NCI-H146 treated with DMSO at 0.1 percent for 48 hours (cell line): ENCODE results near the gene ZSCAN26.

Source experiments
- DNase-seq: peaks from one replicate; lab custom pipeline; 2025; ENCODE audit not compliant: unreplicated experiment; lab: John Stamatoyannopoulos, UW

The ZSCAN26 gene

DNA sequence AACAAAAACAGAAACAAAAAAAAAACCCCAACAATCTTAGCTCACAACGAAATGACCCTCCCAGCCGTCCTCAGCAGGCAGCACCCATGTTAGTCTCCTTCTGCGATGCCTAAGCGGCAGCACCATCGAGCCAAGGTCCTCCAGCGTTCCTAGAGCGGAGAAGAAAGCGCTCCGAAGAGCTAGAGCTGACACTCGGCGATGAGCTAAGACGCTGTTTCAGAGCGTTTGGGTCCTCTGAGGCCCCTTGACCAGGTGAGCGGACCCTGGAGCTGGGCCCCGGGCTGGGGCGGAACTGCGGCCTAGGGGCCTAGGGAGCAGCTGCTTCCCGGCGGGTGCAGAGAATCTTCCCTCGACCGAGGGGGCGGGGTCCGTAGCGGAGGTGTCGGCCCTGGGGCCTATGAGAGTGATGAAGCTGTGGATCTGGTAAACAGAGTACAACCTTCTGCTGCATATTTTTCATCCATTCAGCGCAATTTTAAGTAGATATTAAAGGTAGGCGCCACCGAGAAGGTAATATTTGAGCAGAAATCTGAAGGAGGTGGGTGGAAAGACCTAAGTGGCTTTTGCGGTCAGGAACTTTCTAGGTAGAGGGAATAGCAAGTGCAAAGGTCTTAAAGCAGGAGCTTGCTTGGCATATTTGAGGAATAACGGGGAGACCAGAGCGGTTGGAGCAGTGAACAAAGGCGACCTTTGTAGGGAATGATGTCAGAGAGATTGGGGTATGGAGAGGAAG is at the start of gene ZSCAN26:
Gene ZSCAN26, plus strand, starts transcription at position 182 of the 733 bp plus-strand sequence. CDS start 4,777 bp downstream, outside the sequence.
- DNase-seq = peak; percentile 62

DNA sequence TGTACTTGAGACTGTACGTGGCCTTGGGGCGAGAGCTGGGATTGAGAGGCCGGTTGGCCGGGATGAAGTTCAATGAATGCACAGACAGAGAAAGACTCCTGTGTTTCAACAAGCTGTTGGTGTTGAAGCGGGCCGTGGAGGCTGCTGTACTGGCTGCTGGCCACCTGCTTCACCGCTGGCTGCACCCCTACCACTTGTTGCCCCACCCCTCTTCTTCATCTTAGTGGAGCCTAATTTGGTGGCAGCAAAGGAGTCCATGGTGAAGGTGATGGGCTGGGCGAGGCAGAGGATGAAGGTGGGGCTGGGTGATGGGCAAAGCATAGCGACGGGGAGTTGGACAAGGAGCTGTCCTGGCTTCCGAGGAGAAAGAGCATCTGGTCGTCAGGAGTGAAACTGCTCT is 49.1 kb upstream of the ZSCAN26 start:
- DNase-seq = no peak

DNA sequence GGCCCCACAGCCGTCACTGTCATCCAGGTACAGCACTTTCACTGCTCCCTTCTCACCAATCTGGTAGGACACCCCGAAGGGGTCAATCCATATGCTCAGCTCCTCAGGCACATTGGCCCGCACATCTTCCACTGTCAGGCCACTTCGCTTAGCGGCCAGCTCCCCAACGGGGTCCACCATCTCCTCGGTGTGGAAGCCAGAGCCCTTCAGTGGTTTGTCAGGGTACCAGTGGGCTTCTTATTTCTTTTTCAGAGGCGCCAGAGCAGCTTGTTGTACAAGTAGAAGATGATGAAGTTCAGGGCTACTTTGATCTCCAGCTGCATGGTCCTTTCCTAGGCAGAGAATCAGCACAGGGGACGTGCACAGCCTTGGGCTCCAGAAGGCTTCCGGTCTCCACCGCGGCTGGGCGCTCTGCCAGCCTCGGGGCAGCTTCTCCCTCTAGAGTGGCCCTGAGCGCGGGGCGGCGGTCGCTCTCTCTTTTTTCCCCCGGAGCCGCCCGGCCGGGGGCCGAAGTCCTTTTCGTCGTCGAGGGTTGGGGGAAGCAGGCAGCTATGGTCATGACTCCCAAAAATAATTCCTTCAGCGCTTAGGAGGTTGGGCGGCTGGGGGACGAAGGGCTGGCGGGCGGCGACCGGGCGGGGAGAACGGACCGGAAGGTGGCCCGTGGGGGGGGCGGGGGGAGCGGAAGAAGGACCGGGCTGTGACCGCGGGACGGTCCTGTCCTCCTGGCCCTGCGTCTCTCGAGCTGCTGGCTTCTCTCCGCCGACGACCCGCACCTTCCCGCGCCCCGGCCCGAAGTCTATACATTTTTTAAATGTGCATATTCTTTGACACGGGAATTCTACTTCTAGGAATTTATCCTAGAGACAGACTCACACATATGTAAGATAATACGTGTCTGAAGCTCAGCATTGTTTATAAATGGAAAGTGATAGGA is 48.4 kb upstream of the ZSCAN26 start:
- peak; percentile 74 for DNase-seq

DNA sequence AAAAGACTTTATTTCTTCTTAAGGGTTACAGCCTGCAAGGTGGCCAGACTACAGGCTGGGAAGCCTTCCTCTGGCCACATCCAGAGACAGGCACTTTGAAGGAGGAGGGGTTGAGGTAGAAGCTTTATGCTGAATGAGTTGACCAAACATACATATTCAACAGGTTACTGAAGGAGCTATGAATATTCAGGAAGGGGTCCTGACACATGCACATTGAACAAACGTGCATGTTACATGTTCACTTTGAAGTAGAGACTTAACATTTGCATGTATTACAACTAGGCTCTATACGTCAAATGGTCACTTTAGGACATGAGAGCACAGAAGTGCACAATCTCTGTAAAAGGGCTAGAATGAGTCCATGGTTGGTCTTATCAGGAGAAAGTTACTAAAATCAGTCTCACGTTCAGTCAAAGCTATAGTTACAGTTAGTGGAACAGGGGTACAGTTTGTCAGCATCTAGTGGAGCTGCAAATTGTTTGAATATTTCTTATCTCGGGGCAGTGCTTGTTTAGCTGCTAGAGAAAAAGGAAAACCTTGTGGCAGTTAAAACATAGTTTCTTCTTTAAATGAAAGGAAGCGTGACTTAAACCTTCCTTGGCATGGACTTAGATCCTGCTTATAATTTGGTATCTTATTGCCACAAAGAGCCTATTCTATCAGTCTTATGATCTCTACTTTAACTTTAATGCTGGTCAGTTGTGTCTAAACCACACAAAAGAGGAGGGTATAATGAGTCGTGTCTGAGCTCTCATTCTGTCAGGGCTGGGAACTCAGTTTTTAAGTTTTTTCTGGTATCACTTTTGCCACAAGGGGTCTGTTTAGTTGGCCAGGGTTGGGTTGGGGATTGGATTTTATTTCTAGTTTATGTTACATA is 46.4 kb upstream of the ZSCAN26 start:
- no peak for DNase-seq

DNA sequence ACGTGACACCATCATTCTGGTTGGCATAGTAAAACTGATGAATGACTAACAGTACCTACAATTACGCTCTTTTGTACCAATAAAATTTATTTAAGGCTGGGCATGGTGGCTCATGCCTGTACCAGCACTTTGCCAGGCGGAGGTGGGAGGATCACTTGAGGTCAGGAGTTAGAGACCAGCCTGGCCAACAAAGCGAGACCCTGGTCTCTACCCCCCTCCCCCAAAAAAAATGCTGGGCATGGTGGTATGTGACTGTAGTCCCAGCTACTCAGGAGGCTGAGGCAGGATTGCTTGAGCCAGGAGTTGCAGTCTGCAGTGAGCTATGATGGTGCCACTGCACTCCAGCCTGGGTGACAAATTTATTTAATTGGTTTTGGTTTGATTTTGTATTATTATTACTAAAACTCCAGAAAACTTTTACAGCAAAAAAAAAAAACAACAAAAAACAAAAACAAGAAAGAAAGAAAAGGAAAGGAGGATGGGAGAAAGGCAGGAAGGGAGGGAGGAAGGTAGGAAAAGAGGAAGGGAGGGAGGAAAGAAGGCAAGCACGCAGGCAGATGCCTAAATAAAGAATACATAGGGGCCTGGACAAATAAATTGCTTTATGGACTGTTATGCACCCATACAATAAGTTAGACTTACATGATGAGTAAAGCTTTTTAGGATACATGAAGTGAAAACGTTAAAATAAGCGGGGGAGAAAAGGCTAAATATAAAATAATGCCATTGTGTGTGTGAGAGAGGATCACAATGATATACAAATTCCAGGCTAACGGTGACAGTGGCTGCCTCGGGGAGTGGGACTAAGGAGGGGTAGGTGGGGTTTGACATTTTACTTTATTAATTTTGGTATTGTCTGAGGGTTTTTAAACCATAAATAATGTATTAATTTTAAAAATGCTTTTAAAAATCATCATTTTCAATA is 42.5 kb upstream of the ZSCAN26 start:
- no peak for DNase-seq

DNA sequence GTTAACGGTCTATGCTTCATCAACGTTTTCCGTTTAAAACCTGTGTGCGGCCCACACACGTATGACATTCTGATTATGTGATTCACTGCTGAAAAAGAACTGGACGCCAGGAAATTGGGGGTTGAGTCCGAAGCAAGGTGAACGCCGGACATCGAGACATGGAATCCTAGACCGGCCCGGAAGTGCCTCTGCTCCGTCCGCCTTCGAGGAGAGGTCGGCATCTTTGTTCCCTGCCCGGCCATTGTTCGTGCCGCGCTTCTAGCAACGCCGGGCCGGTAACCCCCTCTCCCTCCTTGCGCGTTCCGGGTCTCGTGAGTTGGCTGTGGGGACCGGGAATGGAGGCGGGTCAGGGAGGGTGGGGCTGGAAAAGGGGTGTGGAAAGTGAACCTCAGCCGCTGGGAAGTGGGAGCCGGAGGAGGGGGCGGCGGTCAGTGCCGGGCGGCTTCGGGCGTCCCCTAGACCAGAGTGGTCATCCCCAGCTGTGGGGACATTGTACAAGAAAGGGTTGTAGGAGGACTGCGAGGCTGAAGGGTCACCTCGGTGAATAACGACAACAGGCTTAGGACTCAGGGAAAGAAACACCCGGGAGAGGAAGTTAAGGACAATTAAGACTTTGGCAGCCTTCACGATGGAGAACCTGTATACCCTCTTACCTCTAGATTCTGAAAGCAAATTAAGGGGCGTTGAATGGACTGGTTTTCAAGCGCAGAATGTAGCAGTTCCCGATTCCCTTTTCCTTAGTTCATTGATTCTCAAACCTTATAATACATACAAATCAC is 41.7 kb upstream of the ZSCAN26 start, which contains the start of gene ZSCAN9:
Gene ZSCAN9, plus strand, starts transcription at position 220 of the 779 bp plus-strand sequence. CDS start 1,810 bp downstream, outside the sequence.
- DNase-seq = peak; percentile 86

DNA sequence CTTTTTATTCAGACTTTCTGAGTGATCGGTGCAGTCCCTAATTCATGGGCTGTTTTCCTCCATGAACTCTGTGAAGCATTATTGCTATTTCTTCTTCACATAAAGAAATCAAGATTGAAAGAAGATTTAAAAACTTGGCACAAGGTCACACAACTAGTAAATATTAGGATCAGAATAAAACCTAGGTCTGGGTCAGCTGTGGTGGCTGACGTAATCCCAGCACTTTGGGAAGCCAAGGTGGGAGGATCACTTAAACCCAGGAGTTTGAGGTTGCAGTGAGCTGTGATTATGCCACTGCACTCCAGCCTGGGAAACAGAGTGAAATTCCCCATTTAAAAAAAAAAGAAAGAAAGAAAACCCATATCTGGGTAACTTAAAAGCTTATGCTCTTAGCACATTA is 40.5 kb upstream of the ZSCAN26 start:
- no peak for DNase-seq

DNA sequence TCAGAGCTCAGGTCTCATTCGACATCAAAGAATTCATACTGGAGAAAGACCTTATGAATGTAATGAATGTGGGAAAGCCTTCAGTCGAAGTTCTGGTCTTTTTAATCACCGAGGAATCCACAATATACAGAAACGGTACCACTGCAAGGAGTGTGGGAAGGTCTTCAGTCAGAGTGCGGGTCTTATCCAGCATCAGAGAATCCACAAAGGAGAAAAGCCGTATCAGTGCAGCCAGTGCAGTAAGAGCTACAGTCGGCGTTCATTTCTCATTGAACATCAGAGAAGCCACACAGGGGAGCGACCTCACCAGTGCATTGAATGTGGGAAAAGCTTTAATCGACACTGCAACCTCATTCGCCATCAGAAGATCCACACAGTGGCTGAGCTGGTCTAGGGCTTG is 34.2 kb upstream of the ZSCAN26 start:
- DNase-seq = no peak

DNA sequence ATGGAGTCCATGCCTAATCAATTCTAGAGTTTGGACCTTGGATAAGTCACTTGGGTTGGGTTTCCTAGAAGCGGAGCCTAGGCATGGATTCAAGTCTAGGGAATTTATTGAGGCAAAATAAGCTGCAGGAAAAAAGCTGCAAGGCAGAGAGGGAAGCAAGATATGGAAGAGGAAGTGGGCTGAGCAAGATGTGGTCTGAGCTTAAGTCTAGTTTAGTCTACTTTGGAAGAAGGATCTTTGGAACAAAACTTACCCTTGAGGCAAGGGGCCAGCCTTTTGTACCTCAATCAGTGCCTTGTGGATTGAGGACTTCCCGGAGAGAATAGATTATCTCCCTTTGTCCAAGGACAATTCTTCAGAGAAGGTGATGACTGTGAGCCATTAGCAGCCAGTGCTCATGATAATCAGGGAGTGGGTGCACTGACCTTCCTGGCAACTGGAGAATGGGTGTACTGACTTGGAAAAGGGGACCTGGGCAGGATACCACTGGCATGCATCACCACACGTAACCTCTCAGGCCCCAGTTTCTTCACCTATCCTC is 31.0 kb upstream of the ZSCAN26 start:
- no peak for DNase-seq

DNA sequence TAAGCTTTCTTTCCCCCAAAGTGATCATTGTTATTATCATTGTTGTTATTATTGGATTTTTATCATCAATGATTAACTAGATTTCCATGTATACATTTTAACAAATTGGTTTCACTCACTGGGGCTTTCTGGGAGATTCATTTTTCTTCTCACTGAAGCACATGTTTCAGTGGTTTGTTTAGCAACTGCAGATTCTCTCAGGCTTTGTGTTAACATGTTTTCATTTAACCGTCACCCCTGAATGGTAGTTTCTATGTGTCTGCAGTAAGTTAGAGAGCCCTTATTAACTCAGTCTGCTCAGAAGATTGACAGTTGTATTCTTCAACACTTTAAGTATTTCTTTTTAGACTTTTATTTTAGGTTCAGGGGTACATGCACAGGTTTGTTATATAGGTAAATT is 27.3 kb upstream of the ZSCAN26 start:
- DNase-seq = no peak

DNA sequence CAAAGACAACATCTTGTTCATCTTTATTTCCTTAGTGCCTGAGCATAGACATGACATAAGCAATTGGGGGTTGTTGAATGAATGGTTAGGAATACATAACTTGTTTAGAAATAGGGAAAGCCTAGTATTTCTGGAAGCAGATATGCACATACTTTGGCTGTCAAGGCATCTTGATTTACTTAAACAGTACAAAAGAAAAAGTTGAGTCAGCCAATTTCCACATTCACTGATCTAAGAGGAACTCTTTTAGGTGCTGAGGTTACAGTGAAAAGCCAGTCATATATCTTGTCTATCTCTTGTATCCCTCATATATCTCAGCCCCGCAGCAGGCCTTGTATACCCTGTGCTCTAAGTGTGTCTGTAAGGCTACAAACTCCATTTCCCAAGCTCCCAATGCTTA is 26.5 kb upstream of the ZSCAN26 start:
- DNase-seq = no peak

DNA sequence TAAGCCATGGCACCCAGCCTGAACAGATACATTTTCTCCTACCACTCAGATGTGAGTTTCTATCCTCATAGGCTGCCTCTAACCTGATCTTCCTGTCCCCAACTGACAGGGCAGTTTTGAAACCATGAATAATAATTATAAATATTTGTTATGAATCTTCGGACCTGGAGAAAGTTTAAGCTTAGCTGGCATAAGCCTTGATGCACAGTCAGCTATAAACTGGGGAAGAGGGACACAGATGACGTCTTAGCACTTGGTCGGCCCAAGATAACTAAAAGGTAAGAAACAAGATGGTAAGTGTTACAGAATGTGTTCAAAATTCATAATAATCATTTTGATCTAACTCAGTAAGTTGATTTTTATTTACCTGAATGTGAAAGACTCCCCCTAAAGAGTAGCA is 23.0 kb upstream of the ZSCAN26 start:
- DNase-seq = no peak

DNA sequence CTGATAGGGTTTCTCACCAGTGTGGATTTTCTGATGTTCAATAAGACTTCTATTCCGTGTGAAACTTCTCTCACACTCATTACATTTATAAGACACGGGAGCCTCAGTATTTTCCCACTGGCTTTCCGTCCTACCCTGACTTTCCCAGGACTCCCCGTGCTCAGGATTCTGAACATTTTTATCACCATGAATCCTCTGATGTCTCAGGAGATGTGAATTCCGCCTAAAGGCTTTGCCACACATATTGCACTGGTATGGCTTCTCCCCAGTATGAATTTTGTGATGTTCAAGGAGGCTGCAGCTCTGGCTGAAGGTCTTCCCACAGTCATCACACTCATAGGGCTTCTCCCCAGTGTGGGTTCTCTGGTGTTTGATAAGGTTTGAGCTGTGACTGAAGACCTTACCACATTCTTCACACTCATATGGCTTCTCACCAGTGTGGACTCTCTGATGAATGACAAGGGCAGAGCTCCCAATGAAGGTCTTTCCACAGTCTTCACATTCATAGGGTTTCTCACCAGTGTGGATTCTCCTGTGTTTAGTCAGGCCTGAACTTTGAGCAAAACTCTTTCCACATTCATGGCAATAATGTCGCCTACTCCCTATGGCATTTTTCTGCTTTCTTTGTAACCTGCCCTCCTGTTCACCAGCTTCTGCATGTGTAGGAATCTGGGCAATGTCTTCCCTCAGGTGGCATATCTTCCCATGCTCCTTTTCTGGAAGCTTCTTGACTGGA is 21.6 kb upstream of the ZSCAN26 start:
- DNase-seq = no peak

DNA sequence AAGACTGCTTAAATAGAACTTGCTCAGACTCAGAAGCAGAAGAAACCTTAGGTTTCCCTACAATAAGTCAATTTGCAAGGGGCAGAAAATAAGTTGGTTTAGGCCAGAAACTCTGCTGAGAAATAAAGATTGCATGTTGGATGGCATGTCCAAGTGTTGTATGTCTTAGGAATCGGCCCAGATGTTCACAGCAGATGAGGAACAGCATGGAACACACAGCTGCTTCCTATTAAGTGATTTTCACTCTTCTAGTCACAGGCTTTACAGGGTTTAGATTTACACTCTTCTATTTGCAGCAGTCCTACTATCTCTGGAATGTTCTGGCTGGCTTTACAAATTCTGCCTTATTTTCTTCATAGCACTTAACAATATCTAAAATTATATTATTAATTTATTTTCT is 18.0 kb upstream of the ZSCAN26 start:
- no peak for DNase-seq

DNA sequence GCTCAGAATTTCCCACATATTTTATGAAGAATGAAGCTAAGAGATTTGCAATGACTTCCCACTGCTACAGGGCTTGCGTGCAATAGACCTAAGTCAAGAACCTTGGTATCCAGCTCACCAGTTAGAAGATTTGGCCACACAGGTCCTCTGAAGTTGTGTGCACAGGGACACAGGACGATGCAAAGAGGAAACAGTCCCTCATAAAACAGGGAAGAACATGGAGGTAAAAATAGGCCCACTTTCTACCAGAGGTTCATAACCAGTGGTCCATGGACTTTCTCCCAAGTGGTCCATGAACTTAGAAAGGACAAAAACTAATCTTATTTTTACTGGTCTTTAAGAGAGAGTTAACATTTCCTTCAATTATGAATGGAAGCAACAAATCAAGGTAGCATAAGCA is 16.2 kb upstream of the ZSCAN26 start:
- DNase-seq = no peak

DNA sequence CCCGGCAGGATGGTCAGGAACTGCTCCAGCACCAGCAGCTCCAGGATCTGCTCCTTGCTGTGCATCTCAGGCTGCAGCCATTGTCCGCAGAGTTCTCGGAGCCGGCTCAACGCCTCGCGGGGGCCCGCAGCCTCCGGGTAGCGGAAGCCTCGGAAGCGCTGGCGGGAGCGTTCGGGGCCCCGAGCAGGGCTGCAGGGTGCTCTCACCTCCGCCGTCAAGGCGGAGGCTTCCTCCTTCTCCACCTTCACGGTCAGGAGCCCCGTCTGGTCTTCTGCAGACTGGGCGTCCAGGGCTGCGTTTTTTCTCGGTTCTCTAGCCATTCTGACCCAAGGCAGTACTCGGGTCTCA is 15.3 kb upstream of the ZSCAN26 start:
- DNase-seq = no peak

DNA sequence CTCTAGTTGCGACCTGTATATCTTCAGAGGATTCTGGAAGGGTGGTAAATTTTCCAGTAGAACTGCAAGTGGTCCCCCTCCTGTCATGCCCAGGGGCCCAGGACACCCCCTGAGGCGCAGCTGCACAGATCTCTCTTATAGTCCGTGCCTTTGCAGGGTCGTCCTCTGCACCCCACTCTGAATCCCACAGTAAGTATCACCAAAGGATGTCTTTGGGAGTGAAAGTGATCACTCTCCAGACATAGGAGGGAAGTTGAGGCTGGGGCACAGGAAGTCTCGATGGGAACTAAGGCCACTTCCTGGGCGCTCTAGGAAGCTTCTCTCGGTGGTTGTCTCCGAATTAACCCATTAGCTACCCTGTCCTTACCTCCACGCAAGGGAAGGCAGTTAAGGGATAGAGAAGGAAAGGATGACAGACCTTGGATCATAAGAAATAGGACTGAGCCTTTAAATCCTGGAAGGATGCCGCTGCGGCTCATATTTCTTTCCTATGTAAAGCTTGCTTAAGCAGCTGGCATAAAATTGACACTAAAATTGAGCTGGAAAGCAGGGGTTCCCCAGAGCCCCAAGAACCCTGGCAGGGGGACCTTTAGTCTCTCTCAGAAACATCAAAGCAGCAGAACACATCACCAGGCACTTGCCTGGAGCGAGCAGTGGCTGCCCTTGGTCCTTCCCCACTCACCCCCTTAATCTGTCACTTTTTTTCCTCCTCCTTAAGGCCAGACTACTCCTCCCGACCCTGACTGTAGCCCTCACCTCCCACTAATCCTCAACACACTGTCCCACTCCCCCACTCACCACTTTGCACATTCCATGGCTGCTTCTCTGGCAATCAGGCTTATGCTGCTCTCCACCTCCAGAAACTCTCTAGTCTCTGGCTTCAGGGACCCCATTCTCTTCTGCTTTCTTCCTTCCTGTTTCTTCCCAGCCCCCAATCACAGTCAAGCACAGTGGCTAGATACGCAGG is 14.7 kb upstream of the ZSCAN26 start, which contains the start of gene ZKSCAN4:
Gene ZKSCAN4, minus strand, starts transcription at position 261 of the 967 bp plus-strand sequence. CDS start 289 bp downstream, outside the sequence.
- DNase-seq = peak; percentile 63
